Caki2 (cell line): ENCODE measurements around the gene RAD21L1. TPM values are rescaled to one million over a fixed set of nuclear protein-coding genes. Genes with fewer than 3 reads are reported as not detected.
"Not testable (repeated sequence)": the region's sequence is repeated elsewhere in the genome, so short reads cannot be mapped to it uniquely, and the experiment has no call there.

Experiments used
- DNase-seq: peaks from one replicate; pipeline ENCODE4 v3.0.0-alpha.2; 2015; ENCODE audit warnings: low read depth
- in situ Hi-C: cut with HindIII; loops from 2 replicates; pipeline ENCODE4 v1.10.0; 2016; ENCODE audit warnings: low sequenced_read_pairs, low pct_unique_long_range_greater_than_20kb, mixed read lengths
- total RNA-seq: library from RNA; depleted of rRNA; stranded (reverse); fragments of >200 nt; shearing (Covaris generic); gene quantifications from 2 replicates; pipeline ENCODE4 v1.2.3, GENCODE V29; 2014; ENCODE audit warnings: low replicate concordance

RAD21L1 gene
- total RNA-seq, 1 experiment from 2014 or later, result 0.57 TPM

DNA sequence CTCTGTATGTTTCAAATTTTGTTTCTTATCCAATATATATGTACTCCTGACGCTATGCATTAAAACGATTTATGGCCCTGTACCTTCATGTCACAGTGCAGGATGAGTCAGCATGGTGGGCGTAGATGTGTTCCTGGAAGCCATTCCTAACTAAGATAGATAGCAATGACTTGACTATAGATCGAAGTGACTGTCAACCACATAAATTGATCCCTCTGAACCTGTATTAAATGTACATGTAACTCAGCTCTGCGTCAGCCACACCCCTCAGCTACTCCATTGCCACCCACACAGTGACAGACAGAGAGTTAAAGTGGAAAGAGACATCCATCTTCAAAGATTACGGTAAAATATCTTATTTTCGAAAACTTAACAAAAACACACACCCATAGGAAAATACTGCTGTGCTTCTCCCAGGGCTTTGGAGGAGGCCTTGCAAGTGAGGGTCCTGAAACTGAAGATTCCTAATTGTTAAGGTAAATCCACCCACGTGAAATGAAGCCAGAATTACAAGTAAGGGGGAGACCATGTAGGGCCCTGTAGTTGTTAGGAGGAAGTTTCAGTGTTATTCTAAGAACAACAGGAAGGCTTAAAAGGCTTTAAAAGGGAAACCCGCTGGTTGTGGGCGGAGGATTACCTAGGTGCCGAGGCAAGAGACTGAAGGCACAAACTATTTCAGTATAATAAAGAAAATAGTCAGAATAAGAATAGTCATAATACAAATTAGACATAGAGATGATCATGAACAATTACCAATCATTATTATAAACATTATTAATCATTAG lies 10.3 kb upstream of the RAD21L1 start:
- in situ Hi-C loops, result no loop called here
- DNase-seq, result no peak

DNA sequence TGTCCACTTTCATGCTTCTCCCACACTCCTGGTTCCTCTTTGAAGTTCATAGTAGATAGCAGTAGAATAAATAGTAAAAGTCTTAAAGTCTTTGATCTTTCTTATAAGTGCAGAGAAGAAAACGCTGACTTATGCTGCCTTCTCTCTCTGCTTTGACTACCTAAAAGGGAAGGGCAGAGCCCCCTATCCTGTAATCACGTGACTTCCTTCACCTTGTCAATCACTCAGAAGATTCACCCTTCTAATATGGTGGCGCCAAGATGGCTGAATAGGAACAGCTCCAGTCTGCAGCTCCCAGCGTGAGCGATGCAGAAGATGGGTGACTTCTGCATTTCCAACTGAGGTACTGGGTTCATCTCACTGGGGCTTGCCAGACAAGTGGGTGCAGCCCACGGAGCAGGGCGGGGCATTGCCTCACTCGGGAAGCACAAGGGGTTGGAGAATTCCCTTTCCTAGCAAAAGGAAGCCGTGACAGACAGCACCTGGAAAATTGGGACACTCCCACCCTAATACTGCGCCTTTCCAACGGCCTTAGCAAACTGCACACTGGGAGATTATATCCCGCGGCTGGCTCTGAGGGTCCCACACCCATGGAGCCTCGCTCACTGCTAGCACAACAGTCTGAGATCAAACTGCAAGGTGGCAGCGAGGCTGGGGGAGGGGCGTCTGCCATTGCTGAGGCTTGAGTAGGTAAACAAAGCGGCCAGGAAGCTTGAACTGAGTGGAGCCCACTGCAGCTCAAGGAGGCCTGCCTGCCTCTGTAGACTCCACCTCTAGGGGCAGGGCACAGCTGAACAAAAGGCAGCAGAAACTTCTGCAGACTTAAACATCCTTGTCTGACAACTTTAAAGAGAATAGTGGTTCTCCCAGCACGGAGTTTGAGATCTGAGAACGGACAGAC lies 9.1 kb upstream of the RAD21L1 start:
- DNase-seq, in situ Hi-C loops: not testable (repeated sequence)

DNA sequence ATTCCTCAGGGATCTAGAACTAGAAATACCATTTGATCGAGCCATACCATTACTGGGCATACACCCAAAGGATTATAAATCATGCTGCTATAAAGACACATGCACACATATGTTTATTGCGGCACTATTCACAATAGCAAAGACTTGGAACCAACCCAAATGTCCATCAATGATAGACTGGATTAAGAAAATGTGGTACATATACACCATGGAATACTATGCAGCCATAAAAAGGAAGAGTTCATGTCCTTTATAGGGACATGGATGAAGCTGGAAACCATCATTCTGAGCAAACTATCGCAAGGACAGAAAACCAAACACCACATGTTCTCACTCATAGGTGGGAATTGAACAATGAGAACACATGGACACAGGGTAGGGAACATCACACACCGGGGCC lies 3.1 kb upstream of the RAD21L1 start:
- DNase-seq, in situ Hi-C loops: not testable (repeated sequence)

DNA sequence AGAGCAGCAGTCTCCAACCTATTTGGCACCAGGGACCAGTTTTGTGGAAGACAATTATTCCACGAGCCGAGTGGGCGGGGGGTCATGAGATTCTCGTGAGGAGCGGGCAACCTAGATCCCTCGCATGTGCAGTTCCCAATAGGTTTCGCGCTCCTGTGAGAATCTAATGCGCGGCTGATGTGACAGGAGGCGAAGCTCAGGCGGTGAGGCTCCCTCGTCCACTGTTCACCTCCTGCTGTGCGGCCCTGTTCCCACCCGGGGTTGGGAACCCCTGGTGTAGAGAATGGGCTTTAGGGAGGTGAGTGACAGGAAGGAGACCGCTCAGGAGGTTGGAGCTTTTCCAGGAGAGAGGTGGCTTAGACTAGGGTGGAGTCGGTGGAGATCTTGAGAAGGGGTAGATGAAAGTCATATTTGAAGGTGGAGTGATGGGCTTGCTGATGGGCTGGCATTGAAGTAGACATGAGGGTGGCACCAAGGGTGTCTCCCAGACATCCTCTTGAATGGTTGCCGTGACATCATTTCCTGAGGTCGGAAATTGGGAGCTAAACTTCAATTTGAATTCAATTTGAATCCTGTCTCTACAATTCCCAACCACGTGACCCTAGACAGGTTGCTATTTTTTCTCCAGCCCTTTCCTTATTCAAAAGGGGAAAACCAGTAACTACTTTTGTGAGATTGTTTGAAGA lies 1.5 kb upstream of the RAD21L1 start:
- no peak for DNase-seq
- in situ Hi-C loops, result no loop called here

DNA sequence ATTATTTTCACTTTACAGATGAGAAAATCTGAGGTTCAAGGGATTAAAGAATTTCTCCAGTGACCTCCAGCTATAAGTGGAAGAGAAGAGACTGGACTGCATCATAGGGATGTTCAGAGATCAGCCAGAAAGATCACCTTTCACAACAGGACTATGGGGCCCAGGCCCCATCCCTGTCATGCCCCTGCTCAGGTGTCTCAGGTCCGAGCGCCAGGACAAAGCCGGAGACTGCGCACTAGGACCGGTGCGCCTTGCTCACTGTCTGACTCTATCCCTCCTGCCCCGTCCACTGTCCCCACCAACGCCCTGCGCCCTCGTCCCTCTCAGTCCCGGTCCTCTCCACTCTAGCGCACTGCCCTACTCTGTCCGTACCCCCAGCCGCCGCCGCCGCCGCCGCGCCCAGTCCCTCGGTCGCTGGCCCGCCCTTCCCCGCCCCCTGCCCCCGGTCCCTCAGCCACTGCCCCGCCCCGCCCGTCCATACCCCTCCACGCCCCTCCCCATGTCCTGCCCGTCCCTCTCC lies 521 bp upstream of the RAD21L1 start:
- in situ Hi-C loops, result no loop called here
- DNase-seq, result peak; percentile 38

DNA sequence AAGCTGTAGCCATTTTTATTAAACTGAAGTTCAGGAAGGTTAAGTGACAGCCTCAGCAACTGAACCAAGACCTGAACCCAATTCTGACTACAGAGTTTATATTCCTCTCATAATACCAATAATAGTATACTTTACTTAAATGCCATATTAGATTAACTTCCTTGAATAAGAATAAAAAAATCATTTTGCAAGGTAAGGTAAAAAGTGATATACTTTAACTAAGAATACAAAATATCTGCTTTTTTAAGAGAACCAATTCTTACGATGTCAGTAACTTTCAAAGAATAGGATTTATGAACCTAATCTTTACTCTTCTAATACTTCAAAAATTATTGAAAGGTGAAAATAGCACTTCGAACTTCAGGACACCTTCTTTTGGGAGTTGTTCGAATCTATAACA lies 3.7 kb downstream of the RAD21L1 start:
- no peak for DNase-seq
- in situ Hi-C loops, result no loop called here

DNA sequence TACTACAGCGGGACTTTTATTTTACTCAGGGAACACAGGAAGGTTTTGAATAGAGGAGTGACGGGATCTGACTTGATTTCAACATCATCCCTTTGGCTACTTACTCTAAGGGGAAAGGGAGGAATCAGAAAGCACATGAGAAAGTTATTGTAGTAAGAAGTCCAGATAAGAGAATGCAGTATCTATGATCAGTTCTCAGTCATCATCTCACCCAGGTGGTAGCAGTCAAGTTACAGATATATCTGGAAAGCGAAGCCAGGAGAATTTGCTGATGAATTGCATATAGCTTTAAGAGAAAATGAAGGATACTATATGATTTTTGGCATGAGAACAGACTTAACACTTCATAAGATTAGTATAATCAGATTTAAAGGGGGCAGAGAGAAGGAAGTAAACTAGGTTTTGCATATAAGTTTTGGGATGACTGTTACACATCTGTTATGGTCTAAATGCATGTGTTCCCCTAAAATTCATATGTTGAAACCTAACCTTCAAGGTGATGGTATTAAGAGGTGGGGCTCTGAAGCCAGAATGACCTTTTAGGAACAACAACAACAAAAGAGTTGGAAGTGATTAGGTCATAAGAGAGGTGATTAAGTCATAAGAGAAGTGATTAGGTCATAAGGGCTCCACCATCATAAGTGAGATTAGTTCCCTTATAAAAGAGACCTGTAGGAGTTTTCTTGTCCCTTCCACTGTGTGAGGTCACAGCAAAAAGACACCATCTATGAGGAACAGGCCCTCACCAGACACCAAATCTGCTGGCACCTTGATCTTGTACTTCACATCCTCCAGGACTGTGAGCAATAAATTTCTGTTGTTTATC lies 6.7 kb downstream of the RAD21L1 start:
- in situ Hi-C loops, result no loop called here
- no peak for DNase-seq

DNA sequence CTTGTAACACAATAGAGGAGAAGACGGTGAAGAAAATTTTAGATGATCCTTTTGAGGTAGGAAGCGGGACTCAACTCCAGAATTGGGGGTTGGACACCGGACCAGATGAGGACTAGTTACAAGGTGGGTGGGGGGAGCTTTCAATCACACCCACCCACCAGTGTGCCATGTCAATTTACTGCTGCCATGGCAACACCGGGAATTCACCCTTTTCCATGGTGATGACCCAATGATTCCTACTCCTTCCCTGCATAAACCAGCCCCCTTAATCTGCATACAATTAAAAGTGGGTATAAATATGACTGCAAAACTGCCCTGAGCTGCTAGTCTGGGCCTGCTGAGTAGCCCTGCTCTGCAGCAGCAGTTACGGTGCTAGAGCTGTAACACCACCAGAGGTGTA lies 14.7 kb downstream of the RAD21L1 start:
- no peak for DNase-seq
- in situ Hi-C loops, result no loop called here

DNA sequence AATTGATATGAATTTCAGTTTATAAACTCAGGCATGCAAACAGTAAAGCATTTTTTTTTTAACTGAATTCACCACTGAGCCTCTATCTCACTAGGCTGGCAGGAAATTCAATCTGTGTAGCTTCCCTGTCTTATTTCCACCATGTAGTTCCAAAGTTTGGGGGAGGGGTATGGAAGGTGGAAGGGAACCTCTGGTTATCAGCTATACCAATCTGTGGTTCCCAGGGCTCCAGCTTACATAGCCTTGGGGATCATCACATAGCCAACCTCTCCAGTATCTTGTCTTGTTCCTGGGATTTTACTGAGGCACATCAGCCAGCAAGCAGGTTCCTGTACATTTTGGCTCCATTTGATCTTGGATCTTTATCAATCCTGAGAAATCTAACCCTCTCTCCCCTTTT lies 15.6 kb downstream of the RAD21L1 start:
- in situ Hi-C loops, result no loop called here
- no peak for DNase-seq

DNA sequence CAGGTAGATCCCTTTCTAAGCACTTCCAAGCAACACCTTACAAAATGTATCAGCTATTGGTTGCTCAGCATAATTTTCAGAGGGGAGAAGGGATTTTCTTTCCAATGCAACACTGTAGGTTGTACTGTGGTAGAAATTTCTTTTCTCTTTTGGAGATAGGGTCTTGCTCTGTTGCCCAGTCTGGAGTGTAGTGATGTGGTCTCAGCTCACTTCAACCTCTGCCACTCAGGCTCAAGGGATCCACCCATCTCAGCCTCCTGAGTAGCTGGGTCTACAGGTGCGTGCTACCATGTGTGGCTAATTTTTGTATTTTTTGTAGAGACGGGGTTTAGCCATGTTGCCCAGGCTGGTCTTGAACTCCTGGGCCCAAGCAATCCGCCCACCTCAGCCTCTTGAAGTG lies 16.3 kb downstream of the RAD21L1 start:
- in situ Hi-C loops, result no loop called here
- DNase-seq, result no peak

DNA sequence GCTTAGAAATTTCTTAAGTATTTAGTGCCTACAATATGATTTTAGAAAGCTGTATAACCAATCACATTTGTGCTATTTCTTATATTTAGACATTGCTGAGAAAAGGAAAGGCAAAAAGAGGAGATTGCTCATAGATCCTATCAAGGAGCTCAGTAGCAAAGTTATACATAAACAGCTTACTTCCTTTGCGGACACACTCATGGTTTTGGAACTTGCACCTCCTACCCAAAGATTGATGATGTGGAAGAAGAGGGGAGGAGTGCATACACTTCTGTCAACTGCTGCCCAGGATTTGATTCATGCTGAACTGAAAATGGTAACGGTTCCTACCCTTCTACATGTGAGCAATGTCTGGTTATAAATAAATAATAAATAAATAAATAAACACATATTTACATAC lies 16.7 kb downstream of the RAD21L1 start:
- in situ Hi-C loops, result no loop called here
- peak; percentile 78 for DNase-seq

DNA sequence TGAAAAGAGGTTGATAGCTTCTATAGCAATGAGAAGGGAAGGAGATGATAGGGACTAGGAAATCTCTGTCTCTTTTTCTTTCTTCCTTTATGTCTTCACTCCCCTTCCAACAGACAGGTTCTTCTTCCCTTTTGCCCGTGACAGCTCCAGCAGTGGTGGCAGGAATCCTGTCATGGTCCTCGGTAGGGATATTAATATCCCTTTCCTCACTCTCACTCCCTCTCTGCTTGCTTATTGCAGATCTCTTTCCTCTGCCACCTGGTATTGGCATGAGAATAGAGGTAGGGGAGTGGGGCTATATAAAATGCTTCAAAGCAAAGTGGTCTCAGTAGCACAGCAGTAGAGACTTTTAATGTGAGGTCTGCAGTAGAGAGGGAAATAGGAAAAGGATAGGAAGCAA lies 19.7 kb downstream of the RAD21L1 start:
- in situ Hi-C loops, result no loop called here
- no peak for DNase-seq

DNA sequence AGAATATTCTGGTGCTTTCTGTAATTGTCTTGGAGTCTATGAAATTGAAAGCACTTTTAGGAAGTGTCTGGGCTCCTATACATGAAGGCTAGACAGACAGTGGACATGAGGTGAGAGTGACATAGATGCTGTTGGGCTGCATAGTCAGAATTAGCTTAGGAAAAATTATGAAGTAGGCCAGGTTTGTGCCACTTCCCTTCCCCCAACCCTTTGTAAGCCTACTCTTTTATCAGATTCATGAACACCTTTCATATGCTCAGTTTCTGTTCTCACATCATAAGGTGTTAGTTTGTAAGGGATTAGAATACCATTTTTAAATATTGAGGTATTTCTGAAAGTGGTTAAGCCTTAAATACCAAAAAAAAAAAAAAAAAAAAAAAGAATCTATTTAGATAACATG lies 21.8 kb downstream of the RAD21L1 start:
- no peak for DNase-seq
- in situ Hi-C loops, result no loop called here

DNA sequence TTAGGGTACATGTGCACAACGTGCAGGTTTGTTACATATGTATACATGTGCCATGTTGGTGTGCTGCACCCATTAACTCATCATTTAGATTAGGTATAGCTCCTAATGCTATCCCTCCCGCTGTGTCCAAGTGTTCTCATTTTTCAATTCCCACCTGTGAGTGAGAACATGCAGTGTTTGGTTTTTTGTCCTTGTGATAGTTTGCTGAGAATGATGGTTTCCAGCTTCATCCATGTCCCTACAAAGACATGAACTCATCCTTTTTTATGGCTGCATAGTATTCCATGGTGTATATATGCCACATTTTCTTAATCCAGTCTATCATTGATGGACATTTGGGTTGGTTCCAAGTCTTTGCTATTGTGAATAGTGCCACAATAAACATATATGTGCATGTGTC lies 24.4 kb downstream of the RAD21L1 start:
- DNase-seq, in situ Hi-C loops: not testable (repeated sequence)

DNA sequence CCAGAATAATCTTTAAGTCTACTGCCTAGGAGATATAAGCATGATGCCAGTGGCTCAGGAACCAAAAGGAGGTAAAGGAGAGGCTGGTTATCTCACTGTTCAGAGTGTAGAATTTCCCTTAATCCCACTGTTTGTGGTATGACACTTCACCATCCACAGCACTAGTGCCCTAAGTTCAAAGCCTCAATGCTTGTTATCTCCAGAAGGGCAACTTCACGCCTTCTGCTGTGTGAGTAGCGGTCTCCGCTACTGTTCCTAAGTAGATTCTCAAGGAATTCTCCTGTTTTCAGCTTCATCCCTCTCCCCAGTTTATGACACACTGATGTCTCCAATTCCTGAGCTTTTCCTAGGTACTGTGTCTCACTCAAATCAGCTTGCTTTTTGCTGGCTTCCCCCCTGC lies 26.6 kb downstream of the RAD21L1 start:
- no peak for DNase-seq

DNA sequence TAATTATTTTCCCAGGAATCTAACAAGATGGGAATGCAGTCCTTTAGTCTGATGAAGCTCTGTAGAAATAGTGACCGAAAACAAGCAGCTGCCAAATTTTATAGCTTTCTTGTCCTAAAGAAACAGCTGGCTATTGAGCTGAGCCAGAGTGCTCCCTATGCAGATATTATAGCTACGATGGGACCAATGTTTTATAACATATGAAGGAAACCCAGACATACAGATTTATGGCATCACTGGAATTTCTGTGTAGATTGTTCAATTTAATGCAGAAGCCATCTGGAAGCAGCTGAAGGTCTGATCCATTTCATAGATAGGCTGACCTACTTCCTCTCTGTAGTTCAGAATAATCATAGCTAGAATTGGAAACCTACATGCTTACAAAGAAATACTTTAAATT lies 28.4 kb downstream of the RAD21L1 start:
- DNase-seq, result no peak
- in situ Hi-C loops, result no loop called here

More for the DNA sequence above, 26.6 kb downstream of the RAD21L1 start:
- in situ Hi-C loops, result no loop called here

DNA sequence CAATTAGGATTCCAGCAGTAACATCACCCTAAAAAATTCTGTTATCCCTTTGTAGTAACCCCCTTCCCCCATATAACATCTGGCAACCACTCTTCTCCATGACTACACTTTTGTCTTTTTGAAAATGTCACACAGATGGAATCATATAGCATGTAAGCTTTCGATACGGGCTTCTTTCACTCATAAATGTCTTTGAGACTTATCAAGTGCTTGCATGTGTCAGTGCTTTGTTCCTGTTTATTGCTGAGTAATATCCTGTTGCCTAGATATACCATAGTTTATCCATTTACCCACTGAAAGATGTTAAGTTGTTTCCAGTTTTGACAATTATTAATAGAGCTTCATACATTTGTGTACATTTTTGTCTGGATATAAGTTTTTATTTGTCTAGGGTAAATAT lies 29.8 kb downstream of the RAD21L1 start:
- no peak for DNase-seq
- in situ Hi-C loops, result no loop called here

DNA sequence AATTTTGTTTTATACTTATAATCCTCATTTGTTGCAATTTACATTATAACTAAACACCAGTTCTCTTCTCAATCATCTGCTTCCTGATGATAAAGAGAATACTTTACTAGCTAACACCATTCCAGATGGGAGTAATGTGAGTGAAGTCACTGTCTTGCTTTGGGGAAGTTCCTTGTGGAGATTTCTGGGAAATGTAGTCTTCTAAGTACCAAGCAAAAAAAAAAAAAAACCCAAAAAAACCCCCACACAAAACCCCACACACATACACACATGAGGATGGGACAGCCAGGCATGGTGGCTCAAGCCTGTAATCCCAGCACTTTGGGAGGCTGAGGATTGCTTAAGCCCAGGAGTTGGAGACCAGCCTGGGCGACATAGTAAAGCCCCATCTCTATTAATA lies 38.0 kb downstream of the RAD21L1 start:
- no peak for DNase-seq
- in situ Hi-C loops, result no loop called here
